ENCODE measurements around the gene AUTS2.

Gene AUTS2

GRCh38 chr7:70607759-70608158, 1009.5 kb downstream of the AUTS2 start:
- Histone ChIP-seq H2BK15ac (replicated peaks; ENCODE audit: low read depth) (no peak overlapping the region), H2BK120ac (ENCODE audit: low read depth, low read length) (no peak overlapping the region), H4K8ac (ENCODE audit: low read depth, low read length) (no peak overlapping the region), H3K79me2 (ENCODE audit: control insufficient read depth, insufficient read depth, low read length) (no peaks in the 10 kb centered on the region), H3K4me3 (ENCODE audit: low read length) (no peak overlapping the region), H3K4me2 (ENCODE audit: low read length) (no peak overlapping the region), H3K4ac (ENCODE audit: low read depth, low read length) (no peak overlapping the region), H3K79me1 (ENCODE audit: low read length) (no peaks in the 10 kb centered on the region), H2AK5ac (ENCODE audit: low read length) (no peak overlapping the region), H3K56ac (ENCODE audit: low read length) (no peak overlapping the region), H3K9ac (ENCODE audit: low read length) (no peak overlapping the region), H2BK5ac (ENCODE audit: low read length) (no peak overlapping the region), H4K5ac (ENCODE audit: low read length) (no peak overlapping the region), H3K27me3 (ENCODE audit: insufficient read depth, low read length, poor library complexity) (no peaks in the 10 kb centered on the region), H3K18ac (ENCODE audit: low read length) (no peak overlapping the region), H3K4me1 (ENCODE audit: control insufficient read depth, low read depth, low read length) (no peaks in the 10 kb centered on the region), H3K36me3 (ENCODE audit: control insufficient read depth, insufficient read depth, low read length) (no peaks in the 10 kb centered on the region), H3K27ac (ENCODE audit: low read depth, low read length) (no peak overlapping the region), H3K23ac (ENCODE audit: low read length) (no peak overlapping the region)
- no peak for DNase-seq
- no CpG with 5 or more reads among the region's 1 CpG for WGBS (ENCODE audit: extremely low coverage, insufficient coverage, low lambda C conversion rate)

- Histone ChIP-seq H4K8ac (ENCODE audit: low read depth, low read length) (no peak overlapping the region), H3K4me2 (ENCODE audit: low read length) (no peak overlapping the region), H4K5ac (ENCODE audit: low read length) (no peak overlapping the region), H3K79me2 (ENCODE audit: control insufficient read depth, insufficient read depth, low read length) (no peaks in the 10 kb centered on the region), H3K27me3 (ENCODE audit: insufficient read depth, low read length, poor library complexity) (no peaks in the 10 kb centered on the region), H3K36me3 (ENCODE audit: control insufficient read depth, insufficient read depth, low read length) (no peaks in the 10 kb centered on the region), H3K23ac (ENCODE audit: low read length) (no peak overlapping the region), H3K79me1 (ENCODE audit: low read length) (no peaks in the 10 kb centered on the region), H3K27ac (ENCODE audit: low read depth, low read length) (no peak overlapping the region), H3K4ac (ENCODE audit: low read depth, low read length) (no peak overlapping the region), H2BK5ac (ENCODE audit: low read length) (no peak overlapping the region), H3K56ac (ENCODE audit: low read length) (no peak overlapping the region), H2AK5ac (ENCODE audit: low read length) (no peak overlapping the region), H3K4me3 (ENCODE audit: low read length) (no peak overlapping the region), H3K9ac (ENCODE audit: low read length) (no peak overlapping the region), H2BK15ac (replicated peaks; ENCODE audit: low read depth) (no peak overlapping the region), H2BK120ac (ENCODE audit: low read depth, low read length) (no peak overlapping the region), H3K18ac (ENCODE audit: low read length) (no peak overlapping the region), H3K4me1 (ENCODE audit: control insufficient read depth, low read depth, low read length) (no peaks in the 10 kb centered on the region)
- no peak for DNase-seq
- no CpG with 5 or more reads among the region's 3 CpGs for WGBS (ENCODE audit: extremely low coverage, insufficient coverage, low lambda C conversion rate)
Measured at GRCh38 chr7:70608229-70608628, 1010.0 kb downstream of the AUTS2 start.

GRCh38 chr7:70612811-70613210, 1014.5 kb downstream of the AUTS2 start:
- no peak for DNase-seq
- no peak overlapping the region for H3K23ac ChIP-seq (ENCODE audit: low read length)
- H2BK120ac ChIP-seq (ENCODE audit: low read depth, low read length) = no peak overlapping the region
- H3K4me3 ChIP-seq (ENCODE audit: low read length) = no peak overlapping the region
- no peak overlapping the region for H4K5ac ChIP-seq (ENCODE audit: low read length)
- H3K4ac ChIP-seq (ENCODE audit: low read depth, low read length) = no peak overlapping the region
- H3K9ac ChIP-seq (ENCODE audit: low read length) = no peak overlapping the region
- no peak overlapping the region for H3K18ac ChIP-seq (ENCODE audit: low read length)
- H3K79me1 ChIP-seq (ENCODE audit: low read length) = no peaks in the 10 kb centered on the region
- no peak overlapping the region for H2BK15ac ChIP-seq (replicated peaks; ENCODE audit: low read depth)
- no peak overlapping the region for H4K8ac ChIP-seq (ENCODE audit: low read depth, low read length)
- no peaks in the 10 kb centered on the region for H3K27me3 ChIP-seq (ENCODE audit: insufficient read depth, low read length, poor library complexity)
- no peak overlapping the region for H3K4me2 ChIP-seq (ENCODE audit: low read length)
- H3K79me2 ChIP-seq (ENCODE audit: control insufficient read depth, insufficient read depth, low read length) = no peaks in the 10 kb centered on the region
- H2BK5ac ChIP-seq (ENCODE audit: low read length) = no peak overlapping the region
- H3K4me1 ChIP-seq (ENCODE audit: control insufficient read depth, low read depth, low read length) = peaks cover 2% of the 10 kb centered on the region
- H3K36me3 ChIP-seq (ENCODE audit: control insufficient read depth, insufficient read depth, low read length) = no peaks in the 10 kb centered on the region
- H3K27ac ChIP-seq (ENCODE audit: low read depth, low read length) = no peak overlapping the region
- no peak overlapping the region for H3K56ac ChIP-seq (ENCODE audit: low read length)
- no CpG with 5 or more reads among the region's 5 CpGs for WGBS (ENCODE audit: extremely low coverage, insufficient coverage, low lambda C conversion rate)
- no peak overlapping the region for H2AK5ac ChIP-seq (ENCODE audit: low read length)

GRCh38 chr7:70614237-70615045, 1016.2 kb downstream of the AUTS2 start:
- Histone ChIP-seq H3K27ac (ENCODE audit: low read depth, low read length) (no peak overlapping the region), H3K4me1 (ENCODE audit: control insufficient read depth, low read depth, low read length) (peaks cover 3% of the 10 kb centered on the region), H4K5ac (ENCODE audit: low read length) (no peak overlapping the region)

GRCh38 chr7:70615066-70615606, 1016.9 kb downstream of the AUTS2 start:
- H4K8ac ChIP-seq (ENCODE audit: low read depth, low read length) = no peak overlapping the region
- no peaks in the 10 kb centered on the region for H3K79me1 ChIP-seq (ENCODE audit: low read length)
- no peak overlapping the region for H2AK5ac ChIP-seq (ENCODE audit: low read length)
- no peak overlapping the region for H2BK15ac ChIP-seq (replicated peaks; ENCODE audit: low read depth)
- no peak overlapping the region for H3K56ac ChIP-seq (ENCODE audit: low read length)
- H3K36me3 ChIP-seq (ENCODE audit: control insufficient read depth, insufficient read depth, low read length) = no peaks in the 10 kb centered on the region
- H3K4me1 ChIP-seq (ENCODE audit: control insufficient read depth, low read depth, low read length) = peaks cover 8% of the 10 kb centered on the region
- H3K18ac ChIP-seq (ENCODE audit: low read length) = no peak overlapping the region
- H2BK5ac ChIP-seq (ENCODE audit: low read length) = no peak overlapping the region
- no peak for DNase-seq
- WGBS (ENCODE audit: extremely low coverage, insufficient coverage, low lambda C conversion rate) = no CpG with 5 or more reads among the region's 5 CpGs
- H3K23ac ChIP-seq (ENCODE audit: low read length) = no peak overlapping the region
- H3K9ac ChIP-seq (ENCODE audit: low read length) = no peak overlapping the region
- H3K27me3 ChIP-seq (ENCODE audit: insufficient read depth, low read length, poor library complexity) = no peaks in the 10 kb centered on the region
- no peak overlapping the region for H2BK120ac ChIP-seq (ENCODE audit: low read depth, low read length)
- H3K4me3 ChIP-seq (ENCODE audit: low read length) = no peak overlapping the region
- no peaks in the 10 kb centered on the region for H3K79me2 ChIP-seq (ENCODE audit: control insufficient read depth, insufficient read depth, low read length)
- no peak overlapping the region for H3K4me2 ChIP-seq (ENCODE audit: low read length)
- H3K27ac ChIP-seq (ENCODE audit: low read depth, low read length) = no peak overlapping the region
- no peak overlapping the region for H4K5ac ChIP-seq (ENCODE audit: low read length)
- H3K4ac ChIP-seq (ENCODE audit: low read depth, low read length) = no peak overlapping the region

More at GRCh38 chr7:70614237-70615045, 1016.2 kb downstream of the AUTS2 start:
- H4K8ac ChIP-seq (ENCODE audit: low read depth, low read length) = no peak overlapping the region
- H3K18ac ChIP-seq (ENCODE audit: low read length) = no peak overlapping the region
- H2BK5ac ChIP-seq (ENCODE audit: low read length) = no peak overlapping the region
- WGBS (ENCODE audit: extremely low coverage, insufficient coverage, low lambda C conversion rate) = no CpG with 5 or more reads among the region's 13 CpGs
- H2BK15ac ChIP-seq (replicated peaks; ENCODE audit: low read depth) = no peak overlapping the region
- no peak overlapping the region for H3K9ac ChIP-seq (ENCODE audit: low read length)
- no peaks in the 10 kb centered on the region for H3K79me1 ChIP-seq (ENCODE audit: low read length)
- H3K56ac ChIP-seq (ENCODE audit: low read length) = no peak overlapping the region
- H3K36me3 ChIP-seq (ENCODE audit: control insufficient read depth, insufficient read depth, low read length) = no peaks in the 10 kb centered on the region
- H3K4me2 ChIP-seq (ENCODE audit: low read length) = no peak overlapping the region
- no peaks in the 10 kb centered on the region for H3K27me3 ChIP-seq (ENCODE audit: insufficient read depth, low read length, poor library complexity)
- no peak overlapping the region for H3K4ac ChIP-seq (ENCODE audit: low read depth, low read length)
- H2BK120ac ChIP-seq (ENCODE audit: low read depth, low read length) = no peak overlapping the region
- no peaks in the 10 kb centered on the region for H3K79me2 ChIP-seq (ENCODE audit: control insufficient read depth, insufficient read depth, low read length)
- DNase-seq = peak; percentile 75
- no peak overlapping the region for H3K23ac ChIP-seq (ENCODE audit: low read length)
- no peak overlapping the region for H2AK5ac ChIP-seq (ENCODE audit: low read length)
- no peak overlapping the region for H3K4me3 ChIP-seq (ENCODE audit: low read length)

Measured in mesendoderm (in vitro differentiated cells).